Thyroid gland (tissue), 4 donors: ENCODE measurements around the gene SART1. TPM values are rescaled to one million over a fixed set of nuclear protein-coding genes. Genes with fewer than 3 reads are reported as not detected.

Experiments
- DNase-seq, 2 donors: peaks; one replicate each; pipeline ENCODE4 v3.0.0-alpha.2; 2019
- H3K27ac ChIP-seq, 3 donors: fragments of 200-600 bp; sonication (generic); 1 replicate in 2 of 3; 2 replicates in 1 of 3; pipeline ENCODE4 v1.5.1; 2016 to 2019; ENCODE audit warnings: mild to moderate bottlenecking in 1 of 3, moderate library complexity in 1 of 3
- H3K27me3 ChIP-seq: fragments of 200-600 bp; sonication (generic); one replicate; pipeline ENCODE4 v1.5.1; 2019
- H3K36me3 ChIP-seq, 2 donors: fragments of 200-600 bp; sonication (generic); one replicate each; pipeline ENCODE4 v1.5.1; 2016 to 2019
- H3K4me1 ChIP-seq, 2 donors: fragments of 200-600 bp; sonication (generic); one replicate each; pipeline ENCODE4 v1.5.1; 2017 to 2019
- H3K4me3 ChIP-seq, 3 donors: fragments of 200-600 bp; sonication (generic); replicated peaks in 1 of 3; 1 replicate in 2 of 3; 2 replicates in 1 of 3; pipeline ENCODE4 v1.5.1; 2016; ENCODE audit warnings: mild to moderate bottlenecking in 1 of 3
- H3K9me3 ChIP-seq: fragments of 200-600 bp; sonication (generic); one replicate; pipeline ENCODE4 v1.5.1; 2017
- CTCF ChIP-seq, 6 experiments: fragments of 200-600 bp in 3 of 6; fragments of 450-650 bp in 3 of 6; sonication (generic) in 3 of 6; IDR thresholded peaks; one replicate each; pipeline ENCODE4 v1.5.1; 2016 to 2019; ENCODE audit warnings: antibody characterized with exemption in 6 of 6, mild to moderate bottlenecking in 2 of 6, inconsistent platforms in 1 of 6, moderate library complexity in 1 of 6
- POLR2A ChIP-seq, 2 donors: fragments of 450-650 bp; IDR thresholded peaks; one replicate each; pipeline ENCODE4 v1.6.1; 2017; ENCODE audit warnings: antibody characterized with exemption in 2 of 2, mild to moderate bottlenecking in 2 of 2, moderate library complexity in 1 of 2
- WGBS, 2 donors: methylation state at CpG; one replicate each; pipeline ENCODE4 v1.1.5; 2017; 5-methylcytosine and 5-hydroxymethylcytosine counted together
- intact Hi-C: fragments of 100-400 bp; cut with DNase I; formaldehyde crosslinking; loops from one replicate; pipeline ENCODE4 v1.15.1; 2023
- total RNA-seq, 4 donors: library from RNA; depleted of rRNA; stranded (reverse); fragments of >200 nt; gene quantifications; one replicate each; pipeline ENCODE4 v1.2.3, GENCODE V29; 2016

SART1 gene
- total RNA-seq, 4 donors from 2014 or later = 22.2 to 46.1 (median 24.2) TPM

- no peaks in the 10 kb centered on the region for H3K27me3 ChIP-seq
- no peak overlapping the region for H3K4me3 ChIP-seq
- no peaks in the 10 kb centered on the region for H3K4me1 ChIP-seq
- intact Hi-C loops = loop anchor here (10.0 kb wide), 1 partner anchor 268 kb away; the partner anchor contains the start of gene KAT5
- no peak overlapping the region for H3K27ac ChIP-seq
- peaks cover 11 to 15% of the 10 kb centered on the region in 2 donors for H3K36me3 ChIP-seq
- DNase-seq = no peak
- TF ChIP-seq POLR2A (IDR thresholded peaks at IDR 0.05) (no peak), CTCF (IDR thresholded peaks at IDR 0.05) (no peak)
- 76 to 84% methylated on average over 19 to 21 of the region's 22 CpGs for WGBS, 2 donors
- H3K9me3 ChIP-seq = no peaks in the 10 kb centered on the region
Observed at GRCh38 chr11:65982824-65983588, 21.5 kb downstream of the SART1 start.

DNA sequence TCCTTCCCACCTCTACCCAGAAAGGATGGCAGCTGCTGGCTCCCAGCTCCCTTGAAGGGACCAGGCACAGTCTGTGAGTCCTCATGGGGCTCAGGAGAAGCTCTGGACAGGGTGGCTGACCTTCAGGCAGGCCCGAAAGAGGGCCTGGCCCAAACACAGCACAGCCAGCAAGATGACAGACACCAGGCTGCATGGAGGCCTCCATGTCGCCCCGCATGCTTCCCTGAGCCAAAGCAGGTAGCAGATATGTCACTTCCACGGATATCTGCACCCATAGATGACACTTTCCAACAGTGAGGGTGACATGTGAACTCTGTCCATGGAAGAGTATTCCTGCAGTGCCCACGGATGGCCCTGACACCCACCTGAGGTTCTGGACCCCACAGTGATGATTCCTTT, 22.1 kb downstream of the SART1 start:
- H3K4me1 ChIP-seq = no peaks in the 10 kb centered on the region
- TF ChIP-seq POLR2A (IDR thresholded peaks at IDR 0.05) = no peak
- TF ChIP-seq CTCF (IDR thresholded peaks at IDR 0.05) = no peak
- H3K27me3 ChIP-seq = no peaks in the 10 kb centered on the region
- peaks cover 5 to 11% of the 10 kb centered on the region in 2 donors for H3K36me3 ChIP-seq
- intact Hi-C loops = loop anchor here (10.0 kb wide), 1 partner anchor 269 kb away; the partner anchor contains the start of gene KAT5
- 60 to 83% methylated on average over 1 to 2 of the region's 5 CpGs for WGBS, 2 donors
- no peak overlapping the region for H3K27ac ChIP-seq
- no peaks in the 10 kb centered on the region for H3K9me3 ChIP-seq
- no peak for DNase-seq
- no peak overlapping the region for H3K4me3 ChIP-seq

DNA sequence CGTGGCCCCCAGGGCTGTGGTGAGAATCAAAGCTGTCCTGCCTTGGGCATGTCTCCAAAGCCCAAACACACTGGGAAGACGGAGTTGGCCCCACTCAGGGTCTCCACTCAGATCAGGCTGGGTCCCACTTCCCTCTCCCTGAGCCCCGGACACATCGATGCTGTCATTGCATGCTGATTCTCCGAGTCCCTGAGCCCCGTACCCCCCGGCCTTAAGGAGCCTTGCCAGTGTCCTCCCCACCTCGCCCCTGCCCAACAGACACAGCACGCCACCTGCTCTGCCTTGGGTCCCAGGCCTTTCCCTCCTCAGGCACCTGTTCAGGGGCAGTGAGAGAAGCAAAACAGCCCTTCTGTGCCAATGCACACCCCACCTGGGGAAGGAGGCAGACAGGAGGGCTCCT, 25.8 kb downstream of the SART1 start:
- intact Hi-C loops = loop anchor here (10.0 kb wide), 1 partner anchor 273 kb away; the partner anchor contains the start of gene KAT5
- Histone ChIP-seq H3K4me1 (no peaks in the 10 kb centered on the region), H3K4me3 (no peak overlapping the region), H3K36me3 (no peaks in the 10 kb centered on the region), H3K27ac (no peak overlapping the region), H3K9me3 (no peaks in the 10 kb centered on the region), H3K27me3 (no peaks in the 10 kb centered on the region)
- 80 to 81% methylated on average over 9 of the region's 9 CpGs for WGBS, 2 donors
- TF ChIP-seq CTCF (IDR thresholded peaks at IDR 0.05) (no peak), POLR2A (IDR thresholded peaks at IDR 0.05) (no peak)
- DNase-seq = no peak

GRCh38 chr11:65988791-65989592, 27.5 kb downstream of the SART1 start:
- Histone ChIP-seq H3K4me1 (no peaks in the 10 kb centered on the region), H3K36me3 (no peaks in the 10 kb centered on the region), H3K27me3 (no peaks in the 10 kb centered on the region), H3K27ac (no peak overlapping the region), H3K9me3 (no peaks in the 10 kb centered on the region), H3K4me3 (no peak overlapping the region)
- 21 to 26% methylated on average over 10 of the region's 10 CpGs for WGBS, 2 donors
- peak; percentile 72 to 100 (median 96) for TF ChIP-seq CTCF (IDR thresholded peaks at IDR 0.05)
- TF ChIP-seq POLR2A (IDR thresholded peaks at IDR 0.05) = no peak
- DNase-seq = peak; percentile 92 to 93
- intact Hi-C loops = loop anchor here (2.0 to 10.0 kb wide), 2 partner anchors 102 to 274 kb away; partner anchors contain the start of gene KAT5
